Liver (tissue), 9 donors: Measurements from ENCODE around the gene STK32C. TPM values are rescaled to one million over a fixed set of nuclear protein-coding genes. Genes with fewer than 3 reads are reported as not detected.

Source experiments
- DNase-seq: peaks from one replicate; pipeline ENCODE4 v3.0.0-alpha.2; 2017; ENCODE audit warnings: low spot score
- H3K27ac ChIP-seq, 2 donors: one replicate each; pipeline ENCODE4 v1.7.0; 2013; ENCODE audit warnings: inconsistent platforms in 2 of 2, low read length in 2 of 2, control low read depth in 1 of 2, low read depth in 1 of 2, mild to moderate bottlenecking in 1 of 2
- H3K27me3 ChIP-seq, 4 donors: one replicate each; pipeline versions ENCODE4 v1.6.1 to v1.7.0; 2013; ENCODE audit warnings: low read length in 3 of 4, inconsistent platforms in 1 of 4, mild to moderate bottlenecking in 1 of 4, moderate library complexity in 1 of 4; ENCODE audit not compliant: control insufficient read depth in 4 of 4, insufficient read depth in 4 of 4
- H3K36me3 ChIP-seq, 4 donors: one replicate each; pipeline versions ENCODE4 v1.6.1 to v1.7.0; 2013; ENCODE audit warnings: low read length in 3 of 4, mild to moderate bottlenecking in 3 of 4, low read depth in 1 of 4, moderate library complexity in 1 of 4; ENCODE audit not compliant: control insufficient read depth in 4 of 4, insufficient read depth in 3 of 4
- H3K4me1 ChIP-seq, 4 donors: one replicate each; pipeline versions ENCODE4 v1.6.1 to v1.7.0; 2013; ENCODE audit warnings: low read length in 3 of 4, mild to moderate bottlenecking in 3 of 4, moderate library complexity in 1 of 4; ENCODE audit not compliant: control insufficient read depth in 4 of 4, insufficient read depth in 4 of 4
- H3K4me3 ChIP-seq, 3 donors: one replicate each; pipeline versions ENCODE4 v1.6.1 to v1.7.0; 2013; ENCODE audit warnings: low read length in 3 of 3, control low read depth in 1 of 3, low read depth in 1 of 3, mild to moderate bottlenecking in 1 of 3
- H3K9ac ChIP-seq, 2 donors: one replicate each; pipeline ENCODE4 v1.7.0; 2013; ENCODE audit warnings: low read length in 2 of 2, mild to moderate bottlenecking in 2 of 2, moderate library complexity in 2 of 2, control low read depth in 1 of 2, low read depth in 1 of 2
- H3K9me3 ChIP-seq, 4 donors: one replicate each; pipeline versions ENCODE4 v1.6.1 to v1.7.0; 2013; ENCODE audit warnings: low read length in 3 of 4; ENCODE audit not compliant: control insufficient read depth in 4 of 4
- GABPA ChIP-seq, 2 donors: IDR thresholded peaks in 1 of 2; conservative IDR thresholded peaks in 1 of 2; 2 replicates each; pipeline ENCODE4 v1.6.1; 2016; ENCODE audit warnings: antibody characterized with exemption in 2 of 2, mild to moderate bottlenecking in 1 of 2, moderate library complexity in 1 of 2
- HNF4A ChIP-seq, 2 donors: conservative IDR thresholded peaks; 2 replicates each; pipeline ENCODE4 v1.6.1; 2016; ENCODE audit warnings: antibody characterized with exemption in 2 of 2, mild to moderate bottlenecking in 2 of 2
- HNF4G ChIP-seq: IDR thresholded peaks from 2 replicates; pipeline ENCODE4 v1.6.1; 2016; ENCODE audit warnings: antibody characterized with exemption
- JUND ChIP-seq, 2 donors: IDR thresholded peaks; 2 replicates each; pipeline ENCODE4 v1.6.1; 2016; ENCODE audit warnings: antibody characterized with exemption in 2 of 2
- TAF1 ChIP-seq: conservative IDR thresholded peaks from 2 replicates; pipeline ENCODE4 v1.6.1; 2016; ENCODE audit warnings: antibody characterized with exemption, mild to moderate bottlenecking
- YY1 ChIP-seq: IDR thresholded peaks from 2 replicates; pipeline ENCODE4 v1.6.1; 2016; ENCODE audit warnings: antibody characterized with exemption, mild to moderate bottlenecking
- WGBS: extraction: QIAGEN DNeasy Blood & Tissue Kit; methylation state at CpG from one replicate; pipeline ENCODE4 v1.1.7; 2013; 5-methylcytosine and 5-hydroxymethylcytosine counted together
- polyA plus RNA-seq, 2 donors: library from polyadenylated mRNA; stranded (reverse) in 1 of 2; unstranded in 1 of 2; fragments of 200-250 nt in 1 of 2; fragments of >200 nt in 1 of 2; fragmentation: Nextera tagmentation in 1 of 2; extraction: Ambion mirVana in 1 of 2; gene quantifications; one replicate each; pipeline versions ENCODE4 v1.2.1 to v1.2.3, GENCODE V29; 2013 to 2015
- total RNA-seq, 2 donors: library from RNA; depleted of rRNA; stranded (reverse); fragments of >200 nt; gene quantifications; one replicate each; pipeline ENCODE4 v1.2.3, GENCODE V29; 2014
- TF ChIP-seq, protein P1 (sequence below): IDR thresholded peaks from 2 replicates; pipeline ENCODE4 v1.6.1; 2016; ENCODE audit warnings: antibody characterized with exemption
- TF ChIP-seq, protein P2 (sequence below): IDR thresholded peaks from 2 replicates; pipeline ENCODE4 v1.6.1; 2016; ENCODE audit warnings: antibody characterized with exemption
- TF ChIP-seq, protein P3 (sequence below): IDR thresholded peaks from 2 replicates; pipeline ENCODE4 v1.6.1; 2016; ENCODE audit warnings: antibody characterized with exemption, mild to moderate bottlenecking
- TF ChIP-seq, protein P4 (sequence below): IDR thresholded peaks from 2 replicates; pipeline ENCODE4 v1.6.1; 2016; ENCODE audit warnings: antibody characterized with exemption
- donor health status: healthy.
- donor health status: healthy.
- donor health status: healthy.
- donor health status: healthy.
- donor health status: healthy.

The STK32C gene
- total and polyA plus RNA-seq, 4 donors = 1.8 to 4.6 (median 2.2) TPM

DNA sequence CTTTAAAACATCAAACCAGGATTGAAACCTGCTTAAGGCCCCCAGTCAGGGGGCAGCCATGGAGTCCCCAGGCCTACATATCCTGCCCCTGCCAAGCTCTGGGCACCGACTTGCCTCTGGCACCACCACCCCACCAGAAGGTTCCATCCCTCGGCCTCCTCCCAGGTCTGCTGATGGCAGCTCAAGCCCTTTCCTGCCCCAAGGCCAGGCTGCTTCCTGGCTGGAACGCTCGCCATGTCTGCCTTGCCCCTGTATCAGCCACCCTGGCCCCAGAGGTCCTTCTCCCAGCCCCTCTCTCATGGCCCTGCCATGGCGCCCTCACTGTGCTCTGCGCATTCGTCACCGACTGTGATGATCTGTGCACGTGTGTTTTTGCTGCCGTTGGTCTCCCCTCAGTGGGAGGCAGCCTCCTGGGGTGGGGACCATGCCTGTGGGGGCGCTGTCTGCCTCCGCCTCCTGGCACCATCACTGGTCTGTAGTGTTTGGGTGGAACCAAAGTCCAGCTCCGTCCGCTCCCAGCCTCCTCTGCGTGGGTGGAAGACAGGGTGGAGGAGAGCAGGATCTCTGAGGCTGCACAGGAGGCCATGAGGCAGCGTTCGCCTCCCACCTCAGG lies 117.8 kb downstream of the STK32C start (continued):
- TF ChIP-seq, protein P1, sequence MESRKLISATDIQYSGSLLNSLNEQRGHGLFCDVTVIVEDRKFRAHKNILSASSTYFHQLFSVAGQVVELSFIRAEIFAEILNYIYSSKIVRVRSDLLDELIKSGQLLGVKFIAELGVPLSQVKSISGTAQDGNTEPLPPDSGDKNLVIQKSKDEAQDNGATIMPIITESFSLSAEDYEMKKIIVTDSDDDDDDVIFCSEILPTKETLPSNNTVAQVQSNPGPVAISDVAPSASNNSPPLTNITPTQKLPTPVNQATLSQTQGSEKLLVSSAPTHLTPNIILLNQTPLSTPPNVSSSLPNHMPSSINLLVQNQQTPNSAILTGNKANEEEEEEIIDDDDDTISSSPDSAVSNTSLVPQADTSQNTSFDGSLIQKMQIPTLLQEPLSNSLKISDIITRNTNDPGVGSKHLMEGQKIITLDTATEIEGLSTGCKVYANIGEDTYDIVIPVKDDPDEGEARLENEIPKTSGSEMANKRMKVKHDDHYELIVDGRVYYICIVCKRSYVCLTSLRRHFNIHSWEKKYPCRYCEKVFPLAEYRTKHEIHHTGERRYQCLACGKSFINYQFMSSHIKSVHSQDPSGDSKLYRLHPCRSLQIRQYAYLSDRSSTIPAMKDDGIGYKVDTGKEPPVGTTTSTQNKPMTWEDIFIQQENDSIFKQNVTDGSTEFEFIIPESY = no peak
- no peak for TF ChIP-seq GABPA (IDR thresholded peaks at IDR 0.05 in 1 of 2, conservative IDR thresholded peaks at IDR 0.05 in 1 of 2)
- no peak for TF ChIP-seq HNF4A (conservative IDR thresholded peaks at IDR 0.05)
- no peak for TF ChIP-seq HNF4G

- WGBS = 90% methylated on average over 16 of the region's 16 CpGs
- Histone ChIP-seq H3K4me3 (no peak overlapping the region), H3K4me1 (peaks cover 4 to 14% (median 11%) of the 10 kb centered on the region in 4 donors), H3K9ac (no peak overlapping the region), H3K36me3 (no peaks in the 10 kb centered on the region), H3K27ac (no peak overlapping the region), H3K9me3 (no peaks in the 10 kb centered on the region), H3K27me3 (peaks cover 0 to 10% (median 4%) of the 10 kb centered on the region in 4 donors)
- TF ChIP-seq, protein P2, sequence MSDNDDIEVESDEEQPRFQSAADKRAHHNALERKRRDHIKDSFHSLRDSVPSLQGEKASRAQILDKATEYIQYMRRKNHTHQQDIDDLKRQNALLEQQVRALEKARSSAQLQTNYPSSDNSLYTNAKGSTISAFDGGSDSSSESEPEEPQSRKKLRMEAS = no peak
- TF ChIP-seq, protein P1 = no peak
- TF ChIP-seq JUND (IDR thresholded peaks at IDR 0.05) = no peak
- no peak for TF ChIP-seq TAF1
- DNase-seq = no peak
These were observed 118.7 kb downstream of the STK32C start for GRCh38 chr10:132189016-132189415.

DNA sequence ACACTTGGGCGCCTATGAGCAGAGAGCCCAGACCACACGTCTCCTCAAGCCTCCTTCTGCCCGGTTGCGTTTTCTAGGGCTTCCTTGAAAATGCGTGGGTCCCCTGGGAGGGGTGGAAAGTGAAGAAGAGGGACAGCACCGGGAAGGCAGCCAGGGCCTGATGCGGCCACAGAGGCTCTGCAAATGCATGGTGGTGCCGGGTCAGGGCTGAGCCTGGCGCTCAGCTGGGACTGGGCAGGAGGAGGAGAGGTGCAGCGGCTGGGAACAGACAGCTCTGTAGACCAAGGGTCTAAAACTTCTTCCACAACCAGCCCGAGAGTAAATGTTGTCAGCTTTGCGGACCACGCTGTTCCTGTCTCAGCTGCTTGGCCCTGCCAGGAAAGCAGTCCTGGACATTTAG lies 119.4 kb downstream of the STK32C start:
- DNase-seq = no peak
- H3K27me3 ChIP-seq = peaks cover 0 to 10% (median 4%) of the 10 kb centered on the region in 4 donors
- no peaks in the 10 kb centered on the region for H3K36me3 ChIP-seq
- H3K4me3 ChIP-seq = no peak overlapping the region
- H3K27ac ChIP-seq = no peak overlapping the region
- peaks cover 4 to 14% (median 11%) of the 10 kb centered on the region in 4 donors for H3K4me1 ChIP-seq
- no peak overlapping the region for H3K9ac ChIP-seq
- TF ChIP-seq, protein P1 = no peak
- TF ChIP-seq, protein P3, sequence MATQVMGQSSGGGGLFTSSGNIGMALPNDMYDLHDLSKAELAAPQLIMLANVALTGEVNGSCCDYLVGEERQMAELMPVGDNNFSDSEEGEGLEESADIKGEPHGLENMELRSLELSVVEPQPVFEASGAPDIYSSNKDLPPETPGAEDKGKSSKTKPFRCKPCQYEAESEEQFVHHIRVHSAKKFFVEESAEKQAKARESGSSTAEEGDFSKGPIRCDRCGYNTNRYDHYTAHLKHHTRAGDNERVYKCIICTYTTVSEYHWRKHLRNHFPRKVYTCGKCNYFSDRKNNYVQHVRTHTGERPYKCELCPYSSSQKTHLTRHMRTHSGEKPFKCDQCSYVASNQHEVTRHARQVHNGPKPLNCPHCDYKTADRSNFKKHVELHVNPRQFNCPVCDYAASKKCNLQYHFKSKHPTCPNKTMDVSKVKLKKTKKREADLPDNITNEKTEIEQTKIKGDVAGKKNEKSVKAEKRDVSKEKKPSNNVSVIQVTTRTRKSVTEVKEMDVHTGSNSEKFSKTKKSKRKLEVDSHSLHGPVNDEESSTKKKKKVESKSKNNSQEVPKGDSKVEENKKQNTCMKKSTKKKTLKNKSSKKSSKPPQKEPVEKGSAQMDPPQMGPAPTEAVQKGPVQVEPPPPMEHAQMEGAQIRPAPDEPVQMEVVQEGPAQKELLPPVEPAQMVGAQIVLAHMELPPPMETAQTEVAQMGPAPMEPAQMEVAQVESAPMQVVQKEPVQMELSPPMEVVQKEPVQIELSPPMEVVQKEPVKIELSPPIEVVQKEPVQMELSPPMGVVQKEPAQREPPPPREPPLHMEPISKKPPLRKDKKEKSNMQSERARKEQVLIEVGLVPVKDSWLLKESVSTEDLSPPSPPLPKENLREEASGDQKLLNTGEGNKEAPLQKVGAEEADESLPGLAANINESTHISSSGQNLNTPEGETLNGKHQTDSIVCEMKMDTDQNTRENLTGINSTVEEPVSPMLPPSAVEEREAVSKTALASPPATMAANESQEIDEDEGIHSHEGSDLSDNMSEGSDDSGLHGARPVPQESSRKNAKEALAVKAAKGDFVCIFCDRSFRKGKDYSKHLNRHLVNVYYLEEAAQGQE = no peak
- no peak for TF ChIP-seq HNF4G
- TF ChIP-seq, protein P4, sequence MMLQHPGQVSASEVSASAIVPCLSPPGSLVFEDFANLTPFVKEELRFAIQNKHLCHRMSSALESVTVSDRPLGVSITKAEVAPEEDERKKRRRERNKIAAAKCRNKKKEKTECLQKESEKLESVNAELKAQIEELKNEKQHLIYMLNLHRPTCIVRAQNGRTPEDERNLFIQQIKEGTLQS = no peak
- no peak for TF ChIP-seq YY1
- no peak for TF ChIP-seq TAF1
- H3K9me3 ChIP-seq = no peaks in the 10 kb centered on the region
- WGBS = 62% methylated on average over 13 of the region's 13 CpGs
